ENCODE results near the gene DIRAS2.

DIRAS2 gene

GRCh38 chr9:90642570-90643539 is at the start of gene DIRAS2:
DIRAS2 (minus strand) TSS chr9:90642824; CDS start chr9:90613827, 28,997 bp downstream.
- Mint-ChIP-seq H3K9me3 (no peaks in the 10 kb centered on the region), H3K27ac (no peak within 1 kb of the TSS), H3K36me3 (ENCODE audit: low read depth) (no peaks in the 10 kb centered on the region), H3K27me3 (ENCODE audit: low read depth, poor library complexity) (peaks cover 39% of the 10 kb centered on the region), H3K4me1 (peaks cover 21% of the 10 kb centered on the region), H3K4me3 (peak within 1 kb of the TSS; percentile 93)
- peak; percentile 80 for DNase-seq
- peak; percentile 40 for TF ChIP-seq CTCF (IDR thresholded peaks at IDR 0.05)

GRCh38 chr9:90684736-90685135 is 42.1 kb upstream of the DIRAS2 start:
- Mint-ChIP-seq H3K27ac (no peak overlapping the region), H3K27me3 (ENCODE audit: low read depth, poor library complexity) (peaks cover 4% of the 10 kb centered on the region)

GRCh38 chr9:90684106-90684505 is 41.5 kb upstream of the DIRAS2 start:
- no peak for DNase-seq
- H3K36me3 Mint-ChIP-seq (ENCODE audit: low read depth): no peaks in the 10 kb centered on the region
- peaks cover 32% of the 10 kb centered on the region for H3K9me3 Mint-ChIP-seq
- TF ChIP-seq CTCF (IDR thresholded peaks at IDR 0.05): no peak
- no peak overlapping the region for H3K4me3 Mint-ChIP-seq
- H3K27me3 Mint-ChIP-seq (ENCODE audit: low read depth, poor library complexity): peaks cover 4% of the 10 kb centered on the region
- no peak overlapping the region for H3K27ac Mint-ChIP-seq
- no peaks in the 10 kb centered on the region for H3K4me1 Mint-ChIP-seq

More at GRCh38 chr9:90684736-90685135, 42.1 kb upstream of the DIRAS2 start:
- Mint-ChIP-seq H3K4me3 (no peak overlapping the region), H3K36me3 (ENCODE audit: low read depth) (no peaks in the 10 kb centered on the region), H3K4me1 (no peaks in the 10 kb centered on the region), H3K9me3 (peaks cover 35% of the 10 kb centered on the region)
- TF ChIP-seq CTCF (IDR thresholded peaks at IDR 0.05): no peak
- DNase-seq: no peak

- no peak for TF ChIP-seq CTCF (IDR thresholded peaks at IDR 0.05)
Observed at GRCh38 chr9:90680534-90680933, 37.9 kb upstream of the DIRAS2 start.

GRCh38 chr9:90665072-90665471 is 22.4 kb upstream of the DIRAS2 start:
- no peak for TF ChIP-seq CTCF (IDR thresholded peaks at IDR 0.05)
- H3K27me3 Mint-ChIP-seq (ENCODE audit: low read depth, poor library complexity): no peaks in the 10 kb centered on the region
- no peak overlapping the region for H3K4me3 Mint-ChIP-seq
- H3K9me3 Mint-ChIP-seq: peaks cover 27% of the 10 kb centered on the region
- H3K4me1 Mint-ChIP-seq: no peaks in the 10 kb centered on the region
- H3K36me3 Mint-ChIP-seq (ENCODE audit: low read depth): no peaks in the 10 kb centered on the region
- H3K27ac Mint-ChIP-seq: no peak overlapping the region
- peak; percentile 3 for DNase-seq

More at GRCh38 chr9:90680534-90680933, 37.9 kb upstream of the DIRAS2 start:
- Mint-ChIP-seq H3K4me3 (no peak overlapping the region), H3K9me3 (peaks cover 1% of the 10 kb centered on the region), H3K4me1 (no peaks in the 10 kb centered on the region), H3K27ac (no peak overlapping the region), H3K27me3 (ENCODE audit: low read depth, poor library complexity) (peaks cover 6% of the 10 kb centered on the region), H3K36me3 (ENCODE audit: low read depth) (no peaks in the 10 kb centered on the region)
- DNase-seq: no peak
